Measurements from ENCODE around the gene CENPVL3. TPM values are rescaled to one million over a fixed set of nuclear protein-coding genes. Genes with fewer than 3 reads are reported as not detected.
"Not testable (repeated sequence)": the region's sequence is repeated elsewhere in the genome, so short reads cannot be mapped to it uniquely, and the experiment has no call there.

The CENPVL3 gene
- not detected for total RNA-seq

- Histone ChIP-seq H3K4me3 (peak within 1 kb of the TSS; percentile 23), H3K27me3 (peaks cover 19% of the 10 kb centered on the region)
- not testable (repeated sequence) for H3K36me3 ChIP-seq; H3K9me3 ChIP-seq; H3K4me1 ChIP-seq; H3K27ac ChIP-seq; DNase-seq (ENCODE audit: low spot score in 2 of 2)
- 41% methylated on average over 10 of the region's 81 CpGs for WGBS
Measured at GRCh38 chrX:51618241-51619155, at the start of gene CENPVL3. TSS of gene CENPVL3 (minus strand) at chrX:51618912. CDS start at chrX:51618873, 39 bp downstream.

- DNase-seq (ENCODE audit: low spot score in 2 of 2), result no peak
- Histone ChIP-seq H3K36me3 (no peaks in the 10 kb centered on the region), H3K4me1 (no peaks in the 10 kb centered on the region), H3K9me3 (no peaks in the 10 kb centered on the region), H3K27ac (no peak overlapping the region), H3K4me3 (no peak overlapping the region), H3K27me3 (no peaks in the 10 kb centered on the region)
- no peak for TF ChIP-seq EP300 (IDR thresholded peaks at IDR 0.05)
- no peak for TF ChIP-seq CTCF (IDR thresholded peaks at IDR 0.05)
- no peak for TF ChIP-seq POLR2AphosphoS5 (IDR thresholded peaks at IDR 0.05)
- no peak for TF ChIP-seq POLR2A (IDR thresholded peaks at IDR 0.05)
- 50% methylated on average over 5 of the region's 5 CpGs for WGBS
Measured at GRCh38 chrX:51665981-51666380, 47.3 kb upstream of the CENPVL3 start.

GRCh38 chrX:51643377-51643776 is 24.7 kb upstream of the CENPVL3 start:
- WGBS, result 61% methylated on average over 2 of the region's 2 CpGs
- TF ChIP-seq POLR2AphosphoS5 (IDR thresholded peaks at IDR 0.05), result no peak
- no peak for TF ChIP-seq POLR2A (IDR thresholded peaks at IDR 0.05)
- no peak for TF ChIP-seq EP300 (IDR thresholded peaks at IDR 0.05)
- TF ChIP-seq CTCF (IDR thresholded peaks at IDR 0.05), result no peak
- peaks cover 3% of the 10 kb centered on the region for H3K27me3 ChIP-seq

GRCh38 chrX:51641421-51642021 is 22.8 kb upstream of the CENPVL3 start:
- Histone ChIP-seq H3K4me1 (no peaks in the 10 kb centered on the region), H3K36me3 (no peaks in the 10 kb centered on the region), H3K27me3 (peaks cover 3% of the 10 kb centered on the region), H3K4me3 (no peak overlapping the region), H3K9me3 (no peaks in the 10 kb centered on the region), H3K27ac (no peak overlapping the region)
- TF ChIP-seq CTCF (IDR thresholded peaks at IDR 0.05) (no peak), POLR2AphosphoS5 (IDR thresholded peaks at IDR 0.05) (no peak), POLR2A (IDR thresholded peaks at IDR 0.05) (no peak)
- no peak for DNase-seq (ENCODE audit: low spot score in 2 of 2)
- 42% methylated on average over 19 of the region's 19 CpGs for WGBS

More at GRCh38 chrX:51643377-51643776, 24.7 kb upstream of the CENPVL3 start:
- no peaks in the 10 kb centered on the region for H3K9me3 ChIP-seq
- H3K36me3 ChIP-seq, result no peaks in the 10 kb centered on the region
- no peak overlapping the region for H3K27ac ChIP-seq
- H3K4me3 ChIP-seq, result no peak overlapping the region
- no peak for DNase-seq (ENCODE audit: low spot score in 2 of 2)
- H3K4me1 ChIP-seq, result no peaks in the 10 kb centered on the region

GRCh38 chrX:51636511-51636910 is 17.8 kb upstream of the CENPVL3 start:
- not testable (repeated sequence) for H3K4me1 ChIP-seq; H3K27me3 ChIP-seq; H3K36me3 ChIP-seq; H3K4me3 ChIP-seq; H3K9me3 ChIP-seq; DNase-seq (ENCODE audit: low spot score in 2 of 2); H3K27ac ChIP-seq
- 80% methylated on average over 7 of the region's 7 CpGs for WGBS

- Histone ChIP-seq H3K36me3 (no peaks in the 10 kb centered on the region), H3K27ac (no peak overlapping the region), H3K4me1 (no peaks in the 10 kb centered on the region), H3K27me3 (peaks cover 9% of the 10 kb centered on the region), H3K4me3 (no peak overlapping the region), H3K9me3 (no peaks in the 10 kb centered on the region)
- no peak for DNase-seq (ENCODE audit: low spot score in 2 of 2)
- peak in 1 of 2 donors; percentile 22 for TF ChIP-seq CTCF (IDR thresholded peaks at IDR 0.05)
- no peak for TF ChIP-seq EP300 (IDR thresholded peaks at IDR 0.05)
- 14% methylated on average over 7 of the region's 7 CpGs for WGBS
Measured at GRCh38 chrX:51614353-51615012, 4.2 kb downstream of the CENPVL3 start.

All from suprapubic skin (tissue), 4 donors.